H1 (cell line): Measurements from ENCODE around the gene ZNF888. TPM values are rescaled to one million over a fixed set of nuclear protein-coding genes. Genes with fewer than 3 reads are reported as not detected.

Experiments
- CTCF ChIA-PET: fragments of 300-600 bp; sonication (Branson Sonifier 250); formaldehyde crosslinking; loops from one replicate; lab custom pipeline; 2021; ENCODE audit not compliant: partially characterized antibody; lab: Charles Lee
- POLR2A ChIA-PET: fragments of 300-600 bp; sonication (Branson Sonifier 250); formaldehyde crosslinking; loops from one replicate; lab custom pipeline; 2021; ENCODE audit warnings: inconsistent platforms; ENCODE audit not compliant: partially characterized antibody; lab: Charles Lee
- DNase-seq, 2 experiments: peaks; one replicate each; pipeline versions ENCODE4 v3.0.0 to v3.0.0-alpha.2; 2010 to 2022; ENCODE audit warnings: low spot score in 2 of 2, low read depth in 1 of 2, mixed read lengths in 1 of 2
- FAIRE-seq: peaks from 2 replicates; lab custom pipeline; 2011; peaks lifted over from hg19 to GRCh38; lab: Jason Lieb, UNC
- H2AFZ ChIP-seq: 2 replicates; pipeline ENCODE4 v1.8.1; 2012; ENCODE audit warnings: low read length, inconsistent platforms
- H2AK5ac ChIP-seq: 2 replicates; pipeline ENCODE4 v1.6.1; 2013; ENCODE audit warnings: low read depth, low read length
- H2BK120ac ChIP-seq: replicated peaks from 2 replicates; pipeline ENCODE3; 2013; ENCODE audit warnings: low read depth, low read length, inconsistent platforms
- H2BK12ac ChIP-seq: 2 replicates; pipeline ENCODE4 v1.6.1; 2013; ENCODE audit warnings: low read depth, low read length
- H2BK15ac ChIP-seq: 2 replicates; pipeline ENCODE4 v1.6.1; 2013; ENCODE audit warnings: low read length
- H2BK20ac ChIP-seq: 2 replicates; pipeline ENCODE4 v1.6.1; 2013; ENCODE audit warnings: low read length
- H2BK5ac ChIP-seq: 2 replicates; pipeline ENCODE4 v1.6.1; 2013; ENCODE audit warnings: low read depth, low read length
- H3K14ac ChIP-seq: 2 replicates; pipeline ENCODE4 v1.6.1; 2013; ENCODE audit warnings: inconsistent platforms; ENCODE audit not compliant: insufficient read length
- H3K18ac ChIP-seq: 2 replicates; pipeline ENCODE4 v1.6.1; 2013; ENCODE audit warnings: low read length; ENCODE audit errors: extremely low read depth
- H3K23ac ChIP-seq: 2 replicates; pipeline ENCODE4 v1.6.1; 2013; ENCODE audit warnings: inconsistent platforms; ENCODE audit not compliant: insufficient read length
- H3K23me2 ChIP-seq: 2 replicates; pipeline ENCODE4 v1.6.1; 2013; ENCODE audit warnings: low read depth, low read length
- H3K27ac ChIP-seq: 2 replicates; pipeline ENCODE4 v1.6.1; 2011; ENCODE audit warnings: low read depth, low read length, inconsistent platforms
- H3K27me3 ChIP-seq, 4 experiments: replicated peaks in 1 of 4; 1 replicate in 1 of 4; 2 replicates in 3 of 4; pipeline versions ENCODE4 v1.6.1 to v1.8.1; 2011 to 2013; ENCODE audit warnings: low read length in 3 of 4, mild to moderate bottlenecking in 3 of 4, inconsistent platforms in 2 of 4, mixed read lengths in 2 of 4, moderate library complexity in 1 of 4; ENCODE audit not compliant: control insufficient read depth in 3 of 4, insufficient read depth in 3 of 4; ENCODE audit errors: extremely low read depth in 1 of 4
- H3K36me3 ChIP-seq, 4 experiments: 2 replicates each; pipeline versions ENCODE4 v1.6.1 to v1.8.1; 2011 to 2013; ENCODE audit warnings: mild to moderate bottlenecking in 4 of 4, low read length in 3 of 4, moderate library complexity in 2 of 4, control low read depth in 1 of 4, inconsistent platforms in 1 of 4; ENCODE audit not compliant: insufficient read depth in 4 of 4, control insufficient read depth in 2 of 4
- H3K4ac ChIP-seq: replicated peaks from 2 replicates; pipeline ENCODE3; 2013; ENCODE audit warnings: low read length, low read depth, mixed read lengths, inconsistent platforms; ENCODE audit not compliant: insufficient read length
- H3K4me1 ChIP-seq, 4 experiments: replicated peaks in 1 of 4; 1 replicate in 1 of 4; 2 replicates in 3 of 4; pipeline versions ENCODE4 v1.6.1 to v1.8.1; 2011 to 2013; ENCODE audit warnings: low read length in 3 of 4, inconsistent platforms in 2 of 4, mixed read lengths in 1 of 4; ENCODE audit not compliant: insufficient read depth in 4 of 4, control insufficient read depth in 3 of 4
- H3K4me2 ChIP-seq, 2 experiments: 2 replicates each; pipeline versions ENCODE4 v1.6.1 to v1.8.1; 2011 to 2013; ENCODE audit warnings: low read depth in 2 of 2, low read length in 2 of 2, control low read depth in 1 of 2, inconsistent platforms in 1 of 2, mild to moderate bottlenecking in 1 of 2; ENCODE audit not compliant: insufficient read depth in 1 of 2
- H3K4me3 ChIP-seq, 4 experiments: fragments of 200-600, 300-600 bp in 1 of 4; sonication (generic), shearing (Covaris generic), sonication (Bioruptor Twin) in 1 of 4; 2 replicates each; pipeline versions ENCODE4 v1.5.1 to v1.8.1; 2011 to 2016; ENCODE audit warnings: low read length in 4 of 4, low read depth in 3 of 4, control low read depth in 2 of 4, inconsistent platforms in 2 of 4, mild to moderate bottlenecking in 2 of 4, mixed read lengths in 1 of 4, moderate library complexity in 1 of 4; ENCODE audit not compliant: insufficient read depth in 2 of 4; ENCODE audit errors: extremely low read depth in 1 of 4
- H3K56ac ChIP-seq: replicated peaks from 2 replicates; pipeline ENCODE3; 2013; ENCODE audit warnings: low read depth, mild to moderate bottlenecking, mixed read lengths, low read length, inconsistent platforms; ENCODE audit not compliant: insufficient read length
- H3K79me1 ChIP-seq: 2 replicates; pipeline ENCODE4 v1.6.1; 2013; ENCODE audit warnings: low read depth, low read length, control low read depth
- H3K79me2 ChIP-seq, 2 experiments: 2 replicates each; pipeline versions ENCODE4 v1.6.1 to v1.8.1; 2012 to 2013; ENCODE audit warnings: low read length in 2 of 2, mild to moderate bottlenecking in 2 of 2, inconsistent platforms in 1 of 2; ENCODE audit not compliant: insufficient read depth in 2 of 2, control insufficient read depth in 1 of 2
- H3K9ac ChIP-seq, 4 experiments: replicated peaks in 1 of 4; 1 replicate in 1 of 4; 2 replicates in 3 of 4; pipeline versions ENCODE4 v1.6.1 to v1.8.1; 2011 to 2013; ENCODE audit warnings: low read depth in 3 of 4, low read length in 3 of 4, control low read depth in 2 of 4, mild to moderate bottlenecking in 2 of 4, moderate library complexity in 2 of 4, inconsistent platforms in 1 of 4; ENCODE audit errors: extremely low read depth in 1 of 4
- H3K9me3 ChIP-seq, 2 experiments: 2 replicates each; pipeline versions ENCODE4 v1.6.1 to v1.8.1; 2012 to 2013; ENCODE audit warnings: mild to moderate bottlenecking in 2 of 2, moderate library complexity in 2 of 2, control low read depth in 1 of 2, inconsistent platforms in 1 of 2, low read depth in 1 of 2, low read length in 1 of 2, mixed read lengths in 1 of 2; ENCODE audit not compliant: insufficient read depth in 2 of 2
- H4K20me1 ChIP-seq, 2 experiments: replicated peaks in 1 of 2; 2 replicates each; pipeline versions ENCODE3 to v1.8.1; 2011 to 2013; ENCODE audit warnings: inconsistent platforms in 2 of 2, low read length in 2 of 2, mild to moderate bottlenecking in 1 of 2; ENCODE audit not compliant: insufficient read depth in 2 of 2, control insufficient read depth in 1 of 2
- H4K5ac ChIP-seq: 2 replicates; pipeline ENCODE4 v1.6.1; 2013; ENCODE audit warnings: low read length, low read depth, mixed read lengths, inconsistent platforms; ENCODE audit not compliant: insufficient read length
- H4K8ac ChIP-seq: 2 replicates; pipeline ENCODE4 v1.8.0; 2013; ENCODE audit warnings: mild to moderate bottlenecking, moderate library complexity, low read length, inconsistent platforms; ENCODE audit not compliant: insufficient read depth; ENCODE audit errors: extremely low read depth
- H4K91ac ChIP-seq: replicated peaks from 2 replicates; pipeline ENCODE3; 2013; ENCODE audit warnings: low read length, mixed read lengths, inconsistent platforms; ENCODE audit not compliant: insufficient read length
- ASH2L ChIP-seq: fragments of 200-600, 300-600 bp; sonication (generic); IDR thresholded peaks from one replicate; pipeline ENCODE4 v1.7.1; 2017; ENCODE audit warnings: low read length
- CTBP2 ChIP-seq: IDR thresholded peaks from 2 replicates; pipeline ENCODE4 v1.7.0; 2011; ENCODE audit warnings: borderline replicate concordance, mild to moderate bottlenecking, moderate library complexity, mixed read lengths, low read length; ENCODE audit not compliant: insufficient read depth, insufficient read length
- EZH2 ChIP-seq: fragments of 200-600 bp; sonication (generic); IDR thresholded peaks from 2 replicates; pipeline ENCODE4 v1.7.1; 2012; ENCODE audit warnings: low read depth, mild to moderate bottlenecking, moderate library complexity, low read length, inconsistent platforms; ENCODE audit not compliant: severe bottlenecking
- GABPA ChIP-seq: IDR thresholded peaks from 2 replicates; pipeline ENCODE4 v1.6.1; 2011; ENCODE audit warnings: mild to moderate bottlenecking, low read length, moderate library complexity, borderline replicate concordance; ENCODE audit not compliant: insufficient read depth
- KDM5A ChIP-seq: fragments of 200-600 bp; IDR thresholded peaks from 2 replicates; pipeline ENCODE4 v1.7.1; 2012; ENCODE audit warnings: mild to moderate bottlenecking, low read length, inconsistent platforms, mixed read lengths
- NANOG ChIP-seq: IDR thresholded peaks from 2 replicates; pipeline ENCODE4 v1.6.1; 2011; ENCODE audit warnings: low read length, low read depth, mild to moderate bottlenecking, inconsistent platforms; ENCODE audit not compliant: insufficient read depth, poor library complexity, severe bottlenecking
- PHF8 ChIP-seq: fragments of 200-600 bp; sonication (generic); conservative IDR thresholded peaks from 2 replicates; pipeline ENCODE4 v1.7.1; 2012; ENCODE audit warnings: low read depth, mild to moderate bottlenecking, inconsistent platforms, low read length, moderate library complexity
- RNF2 ChIP-seq: fragments of 200-900, 300-1000 bp; sonication (generic); IDR thresholded peaks from 2 replicates; pipeline ENCODE4 v1.7.1; 2016; ENCODE audit warnings: borderline replicate concordance, low read depth, mild to moderate bottlenecking, antibody characterized with exemption, low read length; ENCODE audit not compliant: poor library complexity, severe bottlenecking; ENCODE audit errors: missing control alignments
- SIRT6 ChIP-seq: IDR thresholded peaks from one replicate; pipeline ENCODE4 v1.7.1; 2012; ENCODE audit warnings: low read length, inconsistent platforms
- WGBS, 2 experiments: shearing (Covaris generic) in 1 of 2; methylation state at CpG; one replicate each; pipeline versions ENCODE4 v1.1.6 to v1.1.7; 2013 to 2015; ENCODE audit warnings: low lambda C conversion rate in 2 of 2, mixed read lengths in 2 of 2, inconsistent platforms in 1 of 2, low coverage in 1 of 2, missing lambda C conversion rate in 1 of 2; ENCODE audit not compliant: insufficient replicate concordance in 2 of 2, insufficient coverage in 1 of 2, insufficient read length in 1 of 2; ENCODE audit errors: extremely low coverage in 1 of 2, missing lambda C conversion rate in 1 of 2; 5-methylcytosine and 5-hydroxymethylcytosine counted together
- polyA plus RNA-seq, 7 experiments: library from polyadenylated mRNA; depleted of rRNA in 3 of 7; stranded (reverse) in 5 of 7; unstranded in 2 of 7; fragments of >200 nt in 5 of 7; fragments of 200-250 nt in 2 of 7; gene quantifications; 1 replicate in 5 of 7; 2 replicates in 1 of 7; 4 replicates in 1 of 7; pipeline versions ENCODE4 v1.2.1 to v1.2.3, GENCODE V29; 2011 to 2013; ENCODE audit warnings: missing spikeins in 2 of 7, mixed read lengths in 2 of 7
- total RNA-seq: library from RNA; stranded (reverse); fragmentation: NEBNext Ultra II Directional; extraction: Animal tissue kit (Norgen Biotek cat#: 25700); gene quantifications from 2 replicates; pipeline ENCODE4 v1.2.1, GENCODE V29; 2021

Gene ZNF888
- total and polyA plus RNA-seq, 2 of the 8 experiments (the other 6 are each of a cell fraction or from before 2014, with no cell fraction given) = 1.1 to 8.6 TPM

- WGBS, 2 experiments = 2% methylated on average over 28 of the region's 43 CpGs; no CpG with 5 or more reads in 1 of the 2 experiments
- Histone ChIP-seq H2BK12ac (no peak overlapping the region), H3K14ac (no peak overlapping the region), H3K9me3 (no peaks in the 10 kb centered on the region; a peak in 1 of 4 replicates), H2AFZ (peak overlapping the region; percentile 54; the same call in 1 of the 2 replicates), H4K8ac (peak overlapping the region; percentile 39; the same call in 1 of the 2 replicates), H3K4ac (no peak overlapping the region), H3K27me3 (no peaks in the 10 kb centered on the region), H4K5ac (no peak overlapping the region), H2BK15ac (no peak overlapping the region), H3K4me3 (peak overlapping the region; percentile 74 to 87 (median 80)), H3K27ac (0 out of 2 replicates have a peak overlapping the region, but pooled peaks have one; percentile 13), H3K23ac (no peak overlapping the region), H3K56ac (peak overlapping the region; percentile 59), H3K79me2 (peaks cover 0 to 28% of the 10 kb centered on the region in 2 experiments; a peak in 2 of 4 replicates), H3K79me1 (no peaks in the 10 kb centered on the region; the same call in 1 of the 2 replicates), H3K4me2 (peak overlapping the region; percentile 67 to 76), H4K91ac (no peak overlapping the region), H2BK120ac (no peak overlapping the region), H3K23me2 (peaks cover 5% of the 10 kb centered on the region; the same call in 1 of the 2 replicates), H3K4me1 (peaks cover 2 to 15% (median 11%) of the 10 kb centered on the region in 4 experiments; a peak in 5 of 7 replicates), H3K9ac (peak overlapping the region in 3 of 4 experiments; percentile 58 to 79 (median 68); a peak in 6 of 7 replicates), H2BK20ac (no peak overlapping the region; the same call in 1 of the 2 replicates), H4K20me1 (no peaks in the 10 kb centered on the region), H3K36me3 (no peaks in the 10 kb centered on the region), H2AK5ac (no peak overlapping the region), H3K18ac (peak overlapping the region; percentile 64; the same call in 1 of the 2 replicates), H2BK5ac (peak overlapping the region; percentile 52; the same call in 1 of the 2 replicates)
- peak; percentile 45 for FAIRE-seq
- DNase-seq = peak in 1 of 2 experiments; percentile 98
- CTCF ChIA-PET = interaction anchor here (1.6 kb wide), 1 partner anchor 21 kb away, joined by 4 read pairs; no protein-coding TSS in a partner anchor
- POLR2A ChIA-PET = interaction anchor here (1.0 kb wide), 1 partner anchor 20 kb away, joined by 3 read pairs; the partner anchor contains the start of gene ZNF816
- no peak for TF ChIP-seq NANOG
- TF ChIP-seq GABPA = no peak
- peak; percentile 71 for TF ChIP-seq PHF8
- TF ChIP-seq CTBP2 = no peak
- TF ChIP-seq EZH2 = no peak
- no peak for TF ChIP-seq RNF2
- no peak for TF ChIP-seq KDM5A
- TF ChIP-seq ASH2L = peak; percentile 83
- no peak for TF ChIP-seq SIRT6
Measured at GRCh38 chr19:52942386-52943133, 19.3 kb upstream of the ZNF888 start.
